Measurements from ENCODE around the gene CABLES2. TPM values are rescaled to one million over a fixed set of nuclear protein-coding genes. Genes with fewer than 3 reads are reported as not detected.

The CABLES2 gene
- total RNA-seq, 1 donor from 2014 or later = 1.9 TPM

- DNase-seq = no peak
Measured at GRCh38 chr20:62359043-62359490, 48.0 kb downstream of the CABLES2 start.

GRCh38 chr20:62358171-62359042 lies 48.7 kb downstream of the CABLES2 start:
- DNase-seq = no peak

GRCh38 chr20:62357681-62358080 lies 49.4 kb downstream of the CABLES2 start:
- DNase-seq = no peak

- DNase-seq = no peak
Measured at GRCh38 chr20:62357187-62357667, 49.9 kb downstream of the CABLES2 start.

- DNase-seq = no peak
Measured at GRCh38 chr20:62356589-62357186, 50.4 kb downstream of the CABLES2 start.

GRCh38 chr20:62355878-62356588 lies 51.1 kb downstream of the CABLES2 start:
- DNase-seq = no peak

GRCh38 chr20:62355516-62355877 lies 51.6 kb downstream of the CABLES2 start:
- no peak for DNase-seq

- DNase-seq = no peak
Measured at GRCh38 chr20:62354811-62355341, 52.2 kb downstream of the CABLES2 start.

- DNase-seq = no peak
Measured at GRCh38 chr20:62354031-62354808, 52.9 kb downstream of the CABLES2 start.

GRCh38 chr20:62353289-62354030 lies 53.6 kb downstream of the CABLES2 start:
- DNase-seq = no peak

GRCh38 chr20:62352402-62353288 lies 54.4 kb downstream of the CABLES2 start:
- DNase-seq = no peak

GRCh38 chr20:62351469-62352401 lies 55.4 kb downstream of the CABLES2 start:
- DNase-seq = no peak

GRCh38 chr20:62350629-62351422 lies 56.3 kb downstream of the CABLES2 start:
- no peak for DNase-seq

GRCh38 chr20:62350098-62350628 lies 56.9 kb downstream of the CABLES2 start:
- no peak for DNase-seq

- no peak for DNase-seq
Measured at GRCh38 chr20:62349556-62350097, 57.5 kb downstream of the CABLES2 start.

- DNase-seq = no peak
Measured at GRCh38 chr20:62348604-62349003, 58.5 kb downstream of the CABLES2 start.

GRCh38 chr20:62347445-62347844 lies 59.6 kb downstream of the CABLES2 start:
- no peak for DNase-seq

GRCh38 chr20:62347151-62347404 lies 60.0 kb downstream of the CABLES2 start:
- no peak for DNase-seq

Data from skin of body (tissue), 2 donors.